Liver (tissue), 9 donors: ENCODE measurements around the gene AK3. TPM values are rescaled to one million over a fixed set of nuclear protein-coding genes. Genes with fewer than 3 reads are reported as not detected.

ENCODE experiments used
- DNase-seq: peaks from one replicate; pipeline ENCODE4 v3.0.0-alpha.2; 2017; ENCODE audit warnings: low spot score
- H3K27ac ChIP-seq, 2 donors: one replicate each; pipeline ENCODE4 v1.7.0; 2013; ENCODE audit warnings: inconsistent platforms in 2 of 2, low read length in 2 of 2, control low read depth in 1 of 2, low read depth in 1 of 2, mild to moderate bottlenecking in 1 of 2
- H3K27me3 ChIP-seq, 4 donors: one replicate each; pipeline versions ENCODE4 v1.6.1 to v1.7.0; 2013; ENCODE audit warnings: low read length in 3 of 4, inconsistent platforms in 1 of 4, mild to moderate bottlenecking in 1 of 4, moderate library complexity in 1 of 4; ENCODE audit not compliant: control insufficient read depth in 4 of 4, insufficient read depth in 4 of 4
- H3K36me3 ChIP-seq, 4 donors: one replicate each; pipeline versions ENCODE4 v1.6.1 to v1.7.0; 2013; ENCODE audit warnings: low read length in 3 of 4, mild to moderate bottlenecking in 3 of 4, low read depth in 1 of 4, moderate library complexity in 1 of 4; ENCODE audit not compliant: control insufficient read depth in 4 of 4, insufficient read depth in 3 of 4
- H3K4me1 ChIP-seq, 4 donors: one replicate each; pipeline versions ENCODE4 v1.6.1 to v1.7.0; 2013; ENCODE audit warnings: low read length in 3 of 4, mild to moderate bottlenecking in 3 of 4, moderate library complexity in 1 of 4; ENCODE audit not compliant: control insufficient read depth in 4 of 4, insufficient read depth in 4 of 4
- H3K4me3 ChIP-seq, 3 donors: one replicate each; pipeline versions ENCODE4 v1.6.1 to v1.7.0; 2013; ENCODE audit warnings: low read length in 3 of 3, control low read depth in 1 of 3, low read depth in 1 of 3, mild to moderate bottlenecking in 1 of 3
- H3K9ac ChIP-seq, 2 donors: one replicate each; pipeline ENCODE4 v1.7.0; 2013; ENCODE audit warnings: low read length in 2 of 2, mild to moderate bottlenecking in 2 of 2, moderate library complexity in 2 of 2, control low read depth in 1 of 2, low read depth in 1 of 2
- H3K9me3 ChIP-seq, 4 donors: one replicate each; pipeline versions ENCODE4 v1.6.1 to v1.7.0; 2013; ENCODE audit warnings: low read length in 3 of 4; ENCODE audit not compliant: control insufficient read depth in 4 of 4
- ATF3 ChIP-seq: IDR thresholded peaks from 2 replicates; pipeline ENCODE4 v1.6.1; 2016; ENCODE audit warnings: antibody characterized with exemption
- CTCF ChIP-seq: fragments of 150-350 bp; IDR thresholded peaks from 2 replicates; pipeline ENCODE4 v1.5.1; 2017; ENCODE audit warnings: improper control_type of control experiment, low read depth, low read length; ENCODE audit not compliant: missing input control
- EGR1 ChIP-seq, 2 donors: IDR thresholded peaks; 2 replicates each; pipeline ENCODE4 v1.6.1; 2016 to 2018; ENCODE audit warnings: antibody characterized with exemption in 2 of 2, low read depth in 2 of 2
- FOXA1 ChIP-seq: IDR thresholded peaks from 2 replicates; pipeline ENCODE4 v1.6.1; 2016; ENCODE audit warnings: antibody characterized with exemption
- FOXA2 ChIP-seq: IDR thresholded peaks from 2 replicates; pipeline ENCODE4 v1.6.1; 2016; ENCODE audit warnings: antibody characterized with exemption
- GABPA ChIP-seq, 2 donors: IDR thresholded peaks in 1 of 2; conservative IDR thresholded peaks in 1 of 2; 2 replicates each; pipeline ENCODE4 v1.6.1; 2016; ENCODE audit warnings: antibody characterized with exemption in 2 of 2, mild to moderate bottlenecking in 1 of 2, moderate library complexity in 1 of 2
- HNF4A ChIP-seq, 2 donors: conservative IDR thresholded peaks; 2 replicates each; pipeline ENCODE4 v1.6.1; 2016; ENCODE audit warnings: antibody characterized with exemption in 2 of 2, mild to moderate bottlenecking in 2 of 2
- HNF4G ChIP-seq: IDR thresholded peaks from 2 replicates; pipeline ENCODE4 v1.6.1; 2016; ENCODE audit warnings: antibody characterized with exemption
- JUND ChIP-seq, 2 donors: IDR thresholded peaks; 2 replicates each; pipeline ENCODE4 v1.6.1; 2016; ENCODE audit warnings: antibody characterized with exemption in 2 of 2
- MAX ChIP-seq: IDR thresholded peaks from 2 replicates; pipeline ENCODE4 v1.6.1; 2016; ENCODE audit warnings: antibody characterized with exemption
- RAD21 ChIP-seq, 2 donors: IDR thresholded peaks; 2 replicates each; pipeline ENCODE4 v1.6.1; 2016; ENCODE audit warnings: antibody characterized with exemption in 2 of 2, mild to moderate bottlenecking in 2 of 2
- REST ChIP-seq: IDR thresholded peaks from 2 replicates; pipeline ENCODE4 v1.6.1; 2016; ENCODE audit warnings: antibody characterized with exemption, mild to moderate bottlenecking
- RXRA ChIP-seq, 2 donors: IDR thresholded peaks; 2 replicates each; pipeline ENCODE4 v1.6.1; 2017 to 2018; ENCODE audit warnings: antibody characterized with exemption in 2 of 2, mild to moderate bottlenecking in 1 of 2
- SP1 ChIP-seq: IDR thresholded peaks from 2 replicates; pipeline ENCODE4 v1.6.1; 2018; ENCODE audit warnings: antibody characterized with exemption, mild to moderate bottlenecking
- TAF1 ChIP-seq: conservative IDR thresholded peaks from 2 replicates; pipeline ENCODE4 v1.6.1; 2016; ENCODE audit warnings: antibody characterized with exemption, mild to moderate bottlenecking
- YY1 ChIP-seq: IDR thresholded peaks from 2 replicates; pipeline ENCODE4 v1.6.1; 2016; ENCODE audit warnings: antibody characterized with exemption, mild to moderate bottlenecking
- ZBTB33 ChIP-seq: IDR thresholded peaks from 2 replicates; pipeline ENCODE4 v1.6.1; 2016; ENCODE audit warnings: antibody characterized with exemption
- WGBS: extraction: QIAGEN DNeasy Blood & Tissue Kit; methylation state at CpG from one replicate; pipeline ENCODE4 v1.1.7; 2013; 5-methylcytosine and 5-hydroxymethylcytosine counted together
- polyA plus RNA-seq, 2 donors: library from polyadenylated mRNA; stranded (reverse) in 1 of 2; unstranded in 1 of 2; fragments of 200-250 nt in 1 of 2; fragments of >200 nt in 1 of 2; fragmentation: Nextera tagmentation in 1 of 2; extraction: Ambion mirVana in 1 of 2; gene quantifications; one replicate each; pipeline versions ENCODE4 v1.2.1 to v1.2.3, GENCODE V29; 2013 to 2015
- total RNA-seq, 2 donors: library from RNA; depleted of rRNA; stranded (reverse); fragments of >200 nt; gene quantifications; one replicate each; pipeline ENCODE4 v1.2.3, GENCODE V29; 2014
- donor health status: healthy.
- donor health status: healthy.
- donor health status: healthy.
- donor health status: healthy.
- donor health status: healthy.

Gene AK3
- total and polyA plus RNA-seq, 4 donors: 70.6 to 181 (median 101) TPM

GRCh38 chr9:4670591-4670990, 70.4 kb downstream of the AK3 start:
- 86% methylated on average over 3 of the region's 3 CpGs for WGBS
- no peak overlapping the region for H3K9ac ChIP-seq

GRCh38 chr9:4669890-4670289, 71.1 kb downstream of the AK3 start:
- no peaks in the 10 kb centered on the region for H3K9me3 ChIP-seq
- no peak for DNase-seq

More at GRCh38 chr9:4670591-4670990, 70.4 kb downstream of the AK3 start:
- Histone ChIP-seq H3K36me3 (no peaks in the 10 kb centered on the region), H3K27me3 (no peaks in the 10 kb centered on the region), H3K9me3 (no peaks in the 10 kb centered on the region), H3K27ac (no peak overlapping the region), H3K4me1 (peaks cover 0 to 8% (median 0%) of the 10 kb centered on the region in 4 donors), H3K4me3 (no peak overlapping the region)
- TF ChIP-seq RAD21 (IDR thresholded peaks at IDR 0.05) (no peak), GABPA (IDR thresholded peaks at IDR 0.05 in 1 of 2, conservative IDR thresholded peaks at IDR 0.05 in 1 of 2) (no peak), CTCF (no peak), HNF4A (conservative IDR thresholded peaks at IDR 0.05) (no peak), SP1 (no peak), EGR1 (IDR thresholded peaks at IDR 0.05; ENCODE audit: low read depth in 2 of 2) (no peak), ATF3 (no peak)
- DNase-seq: no peak

More at GRCh38 chr9:4669890-4670289, 71.1 kb downstream of the AK3 start:
- no peak overlapping the region for H3K9ac ChIP-seq
- no peaks in the 10 kb centered on the region for H3K36me3 ChIP-seq
- peaks cover 0 to 12% (median 1%) of the 10 kb centered on the region in 4 donors for H3K4me1 ChIP-seq
- H3K4me3 ChIP-seq: no peak overlapping the region
- H3K27ac ChIP-seq: no peak overlapping the region
- no peak for TF ChIP-seq RXRA (IDR thresholded peaks at IDR 0.05)
- no peak for TF ChIP-seq SP1
- no peak for TF ChIP-seq FOXA1
- TF ChIP-seq JUND (IDR thresholded peaks at IDR 0.05): no peak
- no peak for TF ChIP-seq YY1
- TF ChIP-seq MAX: no peak
- no peak for TF ChIP-seq RAD21 (IDR thresholded peaks at IDR 0.05)
- no peak for TF ChIP-seq CTCF
- no peak for TF ChIP-seq FOXA2
- TF ChIP-seq ZBTB33: no peak
- no peak for TF ChIP-seq HNF4G
- no peak for TF ChIP-seq EGR1 (IDR thresholded peaks at IDR 0.05; ENCODE audit: low read depth in 2 of 2)
- TF ChIP-seq TAF1: no peak
- TF ChIP-seq REST: no peak
- H3K27me3 ChIP-seq: no peaks in the 10 kb centered on the region
